GM19455 (cell line): ENCODE data around the gene TRUB2.
"Not testable (repeated sequence)": the region's sequence is repeated elsewhere in the genome, so short reads cannot be mapped to it uniquely, and the experiment has no call there.

Experiments used
- ATAC-seq: cut with Tn5 transposase; IDR thresholded peaks from one replicate; pipeline ENCODE4 v1.9.1; 2021; ENCODE audit not compliant: unreplicated experiment

The TRUB2 gene

DNA sequence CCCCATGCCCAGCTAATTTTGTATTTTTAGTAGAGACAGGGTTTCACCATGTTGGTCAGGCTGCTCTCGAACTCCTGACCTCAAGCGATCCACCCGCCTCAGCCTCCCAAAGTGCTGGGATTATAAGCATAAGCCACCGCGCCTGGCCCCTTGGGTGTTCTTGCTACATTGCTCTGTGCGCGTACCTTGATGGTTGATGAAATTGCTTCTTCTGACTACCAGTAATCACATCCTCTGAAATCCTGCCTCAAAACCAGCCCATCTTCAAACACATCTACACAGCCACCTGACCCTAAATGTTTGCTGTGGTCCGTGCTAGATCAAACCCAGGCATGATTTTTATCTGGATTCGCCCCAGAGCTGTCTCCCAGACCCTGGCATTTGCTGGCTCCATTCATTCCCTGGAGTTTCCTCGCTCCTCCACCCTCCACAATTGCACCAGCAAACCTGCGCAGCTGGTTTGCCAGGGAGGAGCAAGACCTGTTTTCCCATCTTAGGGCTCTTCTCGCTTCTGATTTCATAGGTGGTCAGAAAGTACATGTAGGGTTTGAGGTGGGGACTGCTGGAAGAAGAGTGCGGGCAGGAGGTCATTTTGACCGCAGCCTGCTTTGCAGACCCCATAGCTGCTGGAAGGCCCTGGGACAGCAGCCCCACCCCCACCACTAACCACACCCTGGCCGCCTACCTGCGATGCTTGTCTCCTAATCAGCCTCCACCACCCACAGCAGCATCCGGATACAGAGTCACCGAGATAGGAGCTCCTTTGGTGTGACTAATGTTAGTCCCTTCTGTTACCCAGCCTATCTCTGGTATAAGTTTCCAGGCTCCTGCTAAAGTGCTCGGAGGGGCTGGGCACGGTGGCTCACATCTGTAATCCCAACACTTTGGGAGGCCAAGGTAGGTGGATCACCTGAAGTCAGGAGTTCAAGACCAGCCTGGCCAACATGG, 23.4 kb downstream of the TRUB2 start:
- no peak for ATAC-seq

GRCh38 chr9:128297221-128297773, 24.9 kb downstream of the TRUB2 start:
- no peak for ATAC-seq

DNA sequence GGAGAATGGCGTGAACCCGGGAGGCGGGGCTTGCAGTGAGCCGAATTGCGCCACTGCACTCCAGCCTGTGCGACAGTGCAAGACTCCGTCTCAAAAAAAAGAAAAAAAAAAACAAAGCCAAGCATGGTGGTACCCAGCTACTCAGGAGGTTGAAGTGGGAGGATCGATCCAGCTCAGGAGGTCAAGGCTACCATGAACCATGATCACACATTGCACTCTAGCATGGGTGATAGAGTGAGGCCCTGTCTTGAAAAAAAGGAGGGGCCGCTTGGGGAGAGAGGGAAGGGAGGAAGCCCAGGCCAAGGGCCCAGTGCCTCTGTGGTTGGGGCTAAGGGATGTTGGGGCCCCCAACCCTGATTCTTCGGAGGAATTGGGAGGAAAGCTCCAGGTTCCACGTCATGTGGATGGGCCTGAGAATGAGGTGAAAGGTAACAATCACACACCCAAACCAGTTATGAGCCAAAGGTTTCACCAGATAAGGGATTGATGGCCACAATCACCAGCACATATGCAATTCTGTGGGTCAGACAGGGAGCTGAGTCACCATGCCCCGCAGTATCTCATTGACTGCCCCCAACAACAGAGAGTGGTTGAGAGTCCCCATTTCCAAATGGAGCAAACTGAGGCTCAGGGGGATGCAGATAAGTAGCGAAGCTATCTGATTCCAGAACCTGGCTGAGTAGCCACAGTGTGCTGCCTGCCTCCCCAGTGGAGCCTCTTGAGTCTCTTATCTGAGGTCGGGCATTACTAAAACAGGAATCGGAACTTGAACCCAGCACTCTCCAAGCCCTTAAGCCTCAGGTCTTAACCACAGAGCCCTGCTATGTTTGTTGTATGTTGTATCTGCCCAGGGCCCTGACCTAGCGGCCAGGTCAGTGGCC, 25.7 kb downstream of the TRUB2 start:
- no peak for ATAC-seq

GRCh38 chr9:128294142-128294541, 28.1 kb downstream of the TRUB2 start:
- no peak for ATAC-seq

GRCh38 chr9:128293091-128293490, 29.2 kb downstream of the TRUB2 start:
- no peak for ATAC-seq

- ATAC-seq = no peak
These were observed 30.2 kb downstream of the TRUB2 start for GRCh38 chr9:128292009-128292408.

- no peak for ATAC-seq
These were observed 33.8 kb downstream of the TRUB2 start for GRCh38 chr9:128288273-128289004.

- no peak for ATAC-seq
These were observed 35.8 kb downstream of the TRUB2 start for GRCh38 chr9:128286440-128286839.

DNA sequence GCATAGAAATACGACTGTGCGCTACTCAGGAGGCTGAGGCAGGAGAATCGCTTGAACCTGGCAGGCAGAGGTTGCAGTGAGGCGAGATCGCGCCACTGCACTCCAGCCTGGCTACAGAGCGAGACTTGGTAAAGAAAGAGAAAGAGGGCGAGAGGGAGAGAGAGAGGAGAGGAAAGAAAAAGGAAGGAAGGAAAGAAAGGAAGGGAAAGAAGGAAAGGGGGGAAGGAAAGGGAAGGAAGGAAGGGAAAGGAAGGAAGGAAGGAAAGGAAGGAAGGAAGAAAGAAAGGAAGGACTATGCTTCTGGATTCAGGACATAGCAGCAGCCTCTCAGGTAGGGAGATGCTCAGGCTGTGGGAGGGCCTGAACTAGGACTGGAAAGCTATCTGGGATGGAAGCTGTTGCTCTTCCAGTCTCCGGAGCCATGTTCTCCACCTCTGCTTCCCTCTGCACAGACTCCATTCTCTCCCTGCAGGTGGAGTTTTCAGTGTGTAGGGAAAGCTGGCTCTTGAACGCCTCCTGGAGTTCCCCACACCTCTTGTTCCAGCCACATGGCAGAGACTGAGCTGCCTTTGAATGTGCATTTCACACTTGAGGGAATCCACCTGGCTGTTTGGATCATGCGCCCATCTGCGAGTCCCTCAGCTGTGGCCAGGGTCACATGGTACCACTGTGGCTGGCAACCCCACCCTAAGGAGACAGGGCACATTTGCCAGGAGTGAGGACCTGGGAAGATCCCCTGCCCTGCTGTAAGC, 37.0 kb downstream of the TRUB2 start:
- no peak for ATAC-seq

GRCh38 chr9:128282500-128282899, 39.7 kb downstream of the TRUB2 start:
- no peak for ATAC-seq

DNA sequence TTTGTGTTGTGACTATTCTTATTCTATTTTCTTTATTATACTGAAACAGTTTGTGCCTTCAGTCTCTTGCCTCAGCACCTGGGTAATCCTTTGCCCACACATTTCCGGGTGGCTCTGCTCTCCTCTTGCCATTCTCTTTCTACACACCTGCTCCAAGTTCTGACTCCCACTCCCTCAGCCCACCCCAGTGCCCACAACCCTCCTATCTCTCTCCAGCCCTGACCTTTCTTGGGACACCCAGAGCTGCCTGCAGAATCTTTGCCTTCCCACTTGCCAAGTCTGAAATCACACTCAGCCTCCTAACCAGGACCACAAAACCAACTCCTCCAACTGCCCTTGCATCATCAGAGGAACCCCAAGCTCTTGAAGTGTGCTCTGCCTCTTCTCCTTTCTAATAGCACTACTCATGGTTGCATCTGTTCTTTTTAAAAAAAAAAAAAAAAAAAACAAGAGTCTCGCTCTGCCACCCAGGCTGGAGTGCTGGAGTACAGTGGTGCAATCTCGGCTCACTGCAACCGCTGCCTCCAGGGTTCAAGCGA, 42.1 kb downstream of the TRUB2 start:
- ATAC-seq = no peak

DNA sequence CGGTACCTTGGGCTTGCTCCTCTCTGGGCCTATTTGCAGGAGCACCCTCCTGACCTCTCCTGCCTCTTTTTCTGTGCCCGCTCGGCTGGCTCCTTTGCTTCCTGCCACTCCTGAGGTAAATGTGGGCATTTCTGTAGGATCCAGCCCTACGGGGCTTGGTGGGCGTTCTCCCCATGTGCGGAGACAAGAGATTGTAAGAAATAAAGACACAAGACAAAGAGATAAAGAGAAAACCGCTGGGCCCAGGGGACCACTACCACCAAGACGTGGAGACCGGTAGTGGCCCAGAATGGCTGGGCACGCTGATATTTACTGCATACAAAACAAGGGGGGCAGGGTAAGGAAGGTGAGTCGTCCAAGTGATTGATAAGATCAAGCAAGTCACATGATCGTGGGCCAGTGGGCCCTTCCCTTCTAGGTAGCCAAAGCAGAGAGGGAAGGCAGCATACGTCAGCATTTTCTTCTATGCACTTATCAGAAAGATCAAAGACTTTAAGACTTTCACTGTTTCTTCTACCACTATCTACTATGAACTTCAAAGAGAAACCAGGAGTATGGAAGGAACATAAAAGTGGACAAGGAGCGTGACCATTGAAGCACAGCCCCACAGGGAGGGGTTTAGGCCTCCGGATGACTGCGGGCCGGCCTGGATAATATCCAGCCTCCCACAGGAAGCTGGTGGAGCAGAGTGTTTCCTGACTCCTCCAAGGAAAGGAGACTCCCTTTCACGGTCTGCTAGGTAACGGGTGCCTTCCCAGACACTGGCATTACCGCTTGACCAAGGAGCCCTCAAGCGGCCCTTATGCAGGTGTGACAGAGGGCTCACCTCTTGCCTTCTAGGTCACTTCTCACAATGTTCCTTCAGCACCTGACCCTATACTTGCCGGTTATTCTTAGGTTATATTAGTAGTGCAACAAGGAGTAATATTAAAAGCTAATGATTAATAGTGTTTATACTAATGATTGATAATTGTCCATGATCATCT, 42.9 kb downstream of the TRUB2 start:
- ATAC-seq = not testable (repeated sequence)

DNA sequence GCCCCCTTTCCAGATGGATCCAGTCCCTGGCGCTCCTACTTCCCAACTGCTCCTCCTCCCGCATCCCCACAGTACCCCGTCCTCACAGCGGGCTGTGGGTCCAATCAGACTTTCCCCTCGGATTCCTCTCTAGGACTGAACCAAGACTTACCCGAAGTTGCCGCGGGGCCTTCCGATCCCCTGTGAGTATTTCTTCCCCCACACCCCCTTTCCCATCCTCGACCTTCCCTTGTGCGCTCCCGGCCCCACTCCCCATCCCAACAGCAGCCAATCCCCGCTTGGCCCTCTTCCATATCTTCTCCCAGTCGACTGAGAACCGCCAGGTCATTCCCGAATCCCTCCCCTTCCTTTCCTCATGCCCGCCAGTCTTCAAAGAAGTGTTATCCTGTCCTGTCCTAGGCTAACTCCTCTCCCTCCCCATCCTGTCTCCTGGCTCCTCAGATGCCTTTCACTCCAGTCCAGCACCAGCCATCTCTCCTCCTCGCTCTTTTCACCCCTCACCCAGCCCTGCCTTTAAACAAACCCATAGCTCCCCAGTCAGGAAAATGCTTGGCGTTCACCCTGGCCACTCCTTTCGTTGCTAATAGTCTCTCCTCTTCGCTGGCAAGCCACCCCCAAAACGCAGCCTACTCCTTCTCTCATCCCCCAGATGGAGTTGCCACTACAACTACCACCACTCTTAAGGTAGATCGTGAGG, 45.5 kb downstream of the TRUB2 start:
- ATAC-seq = no peak

GRCh38 chr9:128276008-128276573, 46.2 kb downstream of the TRUB2 start, which contains the start of gene SWI5:
SWI5 (plus strand) TSS chr9:128276276.
- ATAC-seq = peak; percentile 96

DNA sequence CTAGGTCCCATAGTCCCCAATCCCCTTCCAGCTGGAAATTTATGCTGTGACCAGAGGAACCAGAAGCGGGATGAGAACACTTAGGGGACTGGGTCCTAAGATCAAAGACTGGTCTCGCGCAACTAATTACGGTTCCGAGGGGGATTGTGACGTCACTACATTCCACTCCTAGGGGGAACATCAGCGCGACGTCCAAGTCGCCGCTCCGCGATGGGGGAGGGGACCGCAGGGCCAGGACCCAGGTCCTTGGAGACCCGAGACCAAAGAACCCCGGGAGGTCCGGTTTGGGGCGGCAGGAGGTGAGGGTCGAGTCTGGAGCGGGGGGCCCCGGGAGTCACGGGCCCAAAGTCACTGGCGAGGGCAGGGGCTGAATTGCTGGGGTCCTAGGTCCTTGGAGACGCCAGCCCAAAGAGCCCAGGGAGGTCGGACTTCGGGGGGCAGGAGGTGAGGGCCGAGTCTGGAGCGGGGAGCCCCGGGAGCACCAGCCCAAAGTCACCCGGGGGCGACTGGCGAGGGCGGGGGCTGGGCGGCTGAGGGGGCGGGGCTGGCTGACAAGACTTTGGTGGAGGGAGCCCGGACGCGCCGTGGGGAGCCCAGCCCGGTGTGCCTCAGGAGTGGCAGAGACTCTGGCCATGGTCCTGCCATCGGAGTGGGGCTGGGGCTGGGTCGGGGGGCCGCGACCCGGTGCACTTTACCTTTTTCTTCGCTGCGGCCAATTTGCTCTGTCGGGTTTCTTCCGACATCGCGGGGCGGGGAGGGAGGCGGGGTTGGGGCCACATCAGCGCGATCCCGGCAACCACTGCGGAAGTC, 46.8 kb downstream of the TRUB2 start, which contains the start of gene GOLGA2:
Gene GOLGA2 (minus strand): TSS at position 810 of the 810 bp plus-strand sequence. CDS start 31 bp downstream, at position 779.
- ATAC-seq = peak; percentile 53

DNA sequence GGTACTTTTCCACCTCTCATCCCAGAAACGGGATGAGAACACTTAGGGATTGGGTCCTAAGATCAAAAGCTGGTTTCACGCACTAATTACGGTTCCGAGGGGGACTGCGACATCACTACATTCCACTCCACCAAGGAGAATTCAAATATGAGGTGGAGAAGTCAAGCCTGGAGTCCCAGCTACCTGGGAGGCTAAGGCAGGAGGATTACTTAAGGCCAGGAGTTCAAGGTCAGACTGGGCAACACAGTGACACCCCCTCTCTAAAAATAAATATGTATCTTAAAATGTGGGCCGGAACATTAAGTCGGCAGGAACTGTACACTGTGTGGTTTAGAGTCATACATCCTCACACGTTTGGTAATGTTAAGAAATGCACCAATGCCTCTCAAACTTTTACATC, 48.0 kb downstream of the TRUB2 start:
- ATAC-seq = no peak

GRCh38 chr9:128271512-128271911, 50.7 kb downstream of the TRUB2 start:
- ATAC-seq = no peak
